ENCODE data around the gene EMC10. TPM values are rescaled to one million over a fixed set of nuclear protein-coding genes. Genes with fewer than 3 reads are reported as not detected.

Gene EMC10
- polyA plus RNA-seq, 1 donor = 117 TPM

Other genes starting within 250 kb of the EMC10 start
- gene KCNC3, start 147.1 kb upstream of the EMC10 start, polyA plus RNA-seq (ENCODE audit: insufficient read length) = 1.3 TPM
- 1.2 TPM for gene NAPSA, start 110.9 kb upstream of the EMC10 start, polyA plus RNA-seq (ENCODE audit: insufficient read length)
- gene NR1H2, start 100.0 kb upstream of the EMC10 start, polyA plus RNA-seq (ENCODE audit: insufficient read length) = 20.9 TPM
- 15.2 TPM for gene POLD1, start 92.2 kb upstream of the EMC10 start, polyA plus RNA-seq (ENCODE audit: insufficient read length)
- gene SPIB, start 57.6 kb upstream of the EMC10 start, polyA plus RNA-seq (ENCODE audit: insufficient read length) = 0.71 TPM
- gene MYBPC2, start 43.6 kb upstream of the EMC10 start, polyA plus RNA-seq (ENCODE audit: insufficient read length) = 67.9 TPM
- 5.7 TPM for gene GARIN5A, start 341 bp downstream of the EMC10 start, polyA plus RNA-seq (ENCODE audit: insufficient read length)
- gene JOSD2, start 34.7 kb downstream of the EMC10 start, polyA plus RNA-seq (ENCODE audit: insufficient read length) = 24.6 TPM
- 1.4 TPM for gene ASPDH, start 37.4 kb downstream of the EMC10 start, polyA plus RNA-seq (ENCODE audit: insufficient read length)
- gene LRRC4B, start 91.9 kb downstream of the EMC10 start, polyA plus RNA-seq (ENCODE audit: insufficient read length) = 8.5 TPM
- 0.42 TPM for gene SYT3, start 163.4 kb downstream of the EMC10 start, polyA plus RNA-seq (ENCODE audit: insufficient read length)
- gene C19orf81, start 172.9 kb downstream of the EMC10 start, polyA plus RNA-seq (ENCODE audit: insufficient read length) = 3.8 TPM
- gene SHANK1, start 243.3 kb downstream of the EMC10 start, polyA plus RNA-seq (ENCODE audit: insufficient read length) = 44.4 TPM
- 24.4 TPM for gene CLEC11A, start 246.9 kb downstream of the EMC10 start, polyA plus RNA-seq (ENCODE audit: insufficient read length)